ENCODE measurements around the gene MBTPS1. TPM values are rescaled to one million over a fixed set of nuclear protein-coding genes. Genes with fewer than 3 reads are reported as not detected.
A peak's percentile ranks its signal among the peaks of the same experiment; 100 is the strongest.

The MBTPS1 gene
- polyA plus RNA-seq, 3 donors, result 26.4 to 73.8 (median 28.0) TPM

DNA sequence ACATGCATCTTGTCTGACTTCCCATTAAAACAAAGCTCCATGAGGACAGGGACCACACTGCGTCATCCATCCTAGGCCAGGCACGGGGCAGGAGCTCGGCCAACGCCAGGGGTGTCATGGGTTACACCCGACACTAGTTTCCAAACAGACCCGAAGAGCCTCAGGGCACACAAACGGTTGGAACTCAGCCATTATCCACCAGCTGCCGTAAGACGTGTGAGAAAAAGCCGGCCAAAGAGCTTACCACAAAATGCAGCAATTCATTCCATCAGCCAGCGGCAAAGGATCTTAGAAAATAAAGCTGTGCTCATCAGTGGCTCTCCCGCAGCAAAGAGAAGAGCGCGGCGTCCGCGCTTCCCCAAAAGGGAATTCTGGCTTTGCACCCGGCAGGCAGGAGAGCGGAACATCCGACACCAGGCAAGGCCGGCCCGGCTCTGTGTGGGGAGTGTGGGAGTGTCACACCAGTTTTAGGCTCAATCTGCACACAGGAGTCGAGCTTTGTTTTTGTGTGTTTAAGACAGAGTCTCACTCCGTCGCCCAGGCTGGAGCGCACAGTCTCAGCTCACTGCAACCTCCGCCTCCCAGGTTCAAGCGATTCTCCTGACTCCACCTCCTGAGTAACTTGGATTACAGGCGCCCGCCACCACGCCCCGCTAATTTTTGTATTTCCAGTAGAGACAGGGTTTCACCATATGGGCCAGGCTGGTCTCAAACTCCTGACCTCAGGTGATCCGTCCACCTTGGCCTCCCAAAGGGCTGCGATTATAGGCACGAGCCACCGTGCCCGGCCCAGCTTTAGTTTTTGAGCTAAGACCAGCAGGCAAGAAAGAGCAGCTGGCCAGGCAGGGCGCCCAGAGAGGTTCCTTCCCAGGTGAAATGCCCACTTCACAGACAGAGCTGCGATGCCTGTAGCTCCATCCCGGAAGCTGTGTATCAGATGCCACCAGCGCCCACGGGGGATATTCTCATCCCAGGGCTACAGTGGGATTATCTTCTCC, 75.6 kb downstream of the MBTPS1 start:
- Histone ChIP-seq H2AFZ (ENCODE audit: insufficient read depth, low read depth, low read length, poor library complexity, severe bottlenecking) (no peak overlapping the region), H3K9ac (ENCODE audit: insufficient read depth, low read length, poor library complexity, severe bottlenecking) (no peak overlapping the region), H3K4me1 (ENCODE audit: control insufficient read depth in 1 of 2, insufficient read depth in 2 of 2, low read length in 2 of 2) (no peaks in the 10 kb centered on the region), H3K79me2 (ENCODE audit: insufficient read depth, low read length) (no peaks in the 10 kb centered on the region), H3K4me2 (replicated peaks; ENCODE audit: extremely low read depth, low read length, poor library complexity, severe bottlenecking) (no peak overlapping the region), H3K27me3 (ENCODE audit: control insufficient read depth in 2 of 2, insufficient read depth in 2 of 2, low read length in 2 of 2) (peaks cover 0 to 50% of the 10 kb centered on the region in 2 donors), H3K4me3 (replicated peaks in 1 of 3; ENCODE audit: low read depth in 2 of 3, low read length in 3 of 3) (no peak overlapping the region), H3K9me3 (replicated peaks in 1 of 2; ENCODE audit: control insufficient read depth in 1 of 2, insufficient read depth in 1 of 2, low read length in 2 of 2) (peaks cover 4 to 6% of the 10 kb centered on the region in 2 donors), H3K36me3 (replicated peaks in 1 of 2; ENCODE audit: control insufficient read depth in 1 of 2, insufficient read depth in 2 of 2, low read length in 2 of 2) (no peaks in the 10 kb centered on the region), H3K27ac (ENCODE audit: low read depth in 1 of 2, low read length in 2 of 2) (no peak overlapping the region), H4K20me1 (ENCODE audit: insufficient read depth, low read length) (no peaks in the 10 kb centered on the region)
- no peak for DNase-seq
- H3K27me3 Mint-ChIP-seq (ENCODE audit: low read depth in 3 of 3), result peaks cover 56 to 81% (median 64%) of the 10 kb centered on the region in 3 donors
- no peak overlapping the region for H3K27ac Mint-ChIP-seq
- WGBS (ENCODE audit: insufficient coverage), result 92% methylated on average over 35 of the region's 42 CpGs
- H3K9me3 Mint-ChIP-seq, result peaks cover 5 to 12% (median 6%) of the 10 kb centered on the region in 7 donors
- H3K36me3 Mint-ChIP-seq, result no peaks in the 10 kb centered on the region
- no peak for TF ChIP-seq CTCF (IDR thresholded peaks at IDR 0.05)
- intact Hi-C loops (cut with micrococcal nuclease), result no loop called here
- H3K4me1 Mint-ChIP-seq, result no peaks in the 10 kb centered on the region
- peak overlapping the region in 1 of 2 donors; percentile 1 for H3K4me3 Mint-ChIP-seq

DNA sequence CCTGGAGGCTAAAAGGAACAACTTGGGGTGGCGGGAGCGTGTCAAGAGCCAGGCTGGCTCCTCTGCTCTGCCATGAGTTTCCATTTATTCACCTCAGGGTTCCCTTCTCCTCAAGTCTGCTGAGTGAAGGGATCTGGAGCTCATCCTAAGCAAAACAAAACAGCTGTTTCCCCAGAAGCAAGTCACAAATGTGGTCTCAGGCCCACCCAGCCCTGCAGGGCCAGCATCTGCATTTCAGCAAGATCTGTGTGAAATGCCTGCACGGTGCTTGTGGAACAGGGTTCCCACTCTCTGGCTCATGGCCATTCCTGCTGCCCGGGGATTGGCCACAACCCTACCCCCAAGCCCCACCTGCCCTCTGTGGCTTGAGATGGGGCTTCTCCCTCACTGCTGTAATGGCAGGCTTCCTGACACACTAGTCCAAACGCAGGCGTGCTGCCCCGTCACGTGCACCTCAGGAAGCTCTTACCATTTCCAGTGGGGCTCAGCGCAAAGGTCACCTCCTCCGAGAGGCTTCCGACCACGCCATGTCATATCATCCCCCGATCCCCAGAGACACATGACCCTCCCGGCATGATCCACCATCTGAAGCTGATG, 76.4 kb downstream of the MBTPS1 start:
- Histone ChIP-seq H3K4me2 (replicated peaks; ENCODE audit: extremely low read depth, low read length, poor library complexity, severe bottlenecking) (no peak overlapping the region), H3K36me3 (replicated peaks in 1 of 2; ENCODE audit: control insufficient read depth in 1 of 2, insufficient read depth in 2 of 2, low read length in 2 of 2) (no peaks in the 10 kb centered on the region), H3K27me3 (ENCODE audit: control insufficient read depth in 2 of 2, insufficient read depth in 2 of 2, low read length in 2 of 2) (peaks cover 0 to 47% of the 10 kb centered on the region in 2 donors), H3K9me3 (replicated peaks in 1 of 2; ENCODE audit: control insufficient read depth in 1 of 2, insufficient read depth in 1 of 2, low read length in 2 of 2) (peaks cover 7 to 12% of the 10 kb centered on the region in 2 donors), H3K4me1 (ENCODE audit: control insufficient read depth in 1 of 2, insufficient read depth in 2 of 2, low read length in 2 of 2) (no peaks in the 10 kb centered on the region), H3K4me3 (replicated peaks in 1 of 3; ENCODE audit: low read depth in 2 of 3, low read length in 3 of 3) (no peak overlapping the region), H3K9ac (ENCODE audit: insufficient read depth, low read length, poor library complexity, severe bottlenecking) (no peak overlapping the region), H3K27ac (ENCODE audit: low read depth in 1 of 2, low read length in 2 of 2) (no peak overlapping the region), H4K20me1 (ENCODE audit: insufficient read depth, low read length) (no peaks in the 10 kb centered on the region), H2AFZ (ENCODE audit: insufficient read depth, low read depth, low read length, poor library complexity, severe bottlenecking) (no peak overlapping the region), H3K79me2 (ENCODE audit: insufficient read depth, low read length) (no peaks in the 10 kb centered on the region)
- intact Hi-C loops (cut with micrococcal nuclease), result no loop called here
- WGBS (ENCODE audit: insufficient coverage), result 90% methylated on average over 14 of the region's 14 CpGs
- TF ChIP-seq CTCF (IDR thresholded peaks at IDR 0.05), result no peak
- DNase-seq, result no peak
- H3K4me3 Mint-ChIP-seq, result peak overlapping the region in 1 of 2 donors; percentile 1
- H3K36me3 Mint-ChIP-seq, result peaks cover 0 to 2% of the 10 kb centered on the region in 2 donors
- H3K9me3 Mint-ChIP-seq, result peaks cover 5 to 17% (median 14%) of the 10 kb centered on the region in 7 donors
- no peaks in the 10 kb centered on the region for H3K4me1 Mint-ChIP-seq
- no peak overlapping the region for H3K27ac Mint-ChIP-seq
- peaks cover 57 to 84% (median 70%) of the 10 kb centered on the region in 3 donors for H3K27me3 Mint-ChIP-seq (ENCODE audit: low read depth in 3 of 3)

All from CD14-positive monocyte (primary cell).